Measurements from ENCODE around the gene GCAT.

GCAT gene

GRCh38 chr22:37804881-37805809, 2.6 kb upstream of the GCAT start:
- TF ChIP-seq HDGF (IDR thresholded peaks at IDR 0.05; ENCODE audit: borderline replicate concordance): no peak
- TF ChIP-seq SP1 (IDR thresholded peaks at IDR 0.05): no peak
- no peak for TF ChIP-seq NFRKB (IDR thresholded peaks at IDR 0.05)
- no peak for TF ChIP-seq FOXK2 (IDR thresholded peaks at IDR 0.05)
- TF ChIP-seq ARNT (IDR thresholded peaks at IDR 0.05): no peak
- TF ChIP-seq TARDBP (IDR thresholded peaks at IDR 0.05): no peak
- TF ChIP-seq FOXM1 (IDR thresholded peaks at IDR 0.05; ENCODE audit: borderline replicate concordance): 0 out of 2 replicates have a peak, but pooled peaks have one; percentile 2
- TF ChIP-seq CTBP1 (IDR thresholded peaks at IDR 0.05; ENCODE audit: borderline replicate concordance): no peak
- TF ChIP-seq L3MBTL2 (conservative IDR thresholded peaks at IDR 0.05): peak; percentile 39
- no peak for TF ChIP-seq LEF1 (IDR thresholded peaks at IDR 0.05; ENCODE audit: borderline replicate concordance)
- TF ChIP-seq SUZ12 (IDR thresholded peaks at IDR 0.05): no peak
- no peak; the same call in 1 of the 2 replicates for TF ChIP-seq ELF4 (IDR thresholded peaks at IDR 0.05)
- DNase-seq (ENCODE audit: extremely low spot score): peak; percentile 91
- ChIA-PET CTCF (interaction anchor here (0.6 to 0.7 kb wide), 2 partner anchors 12 to 162 kb away, joined by 3 to 4 read pairs; no protein-coding TSS in a partner anchor), POLR2A (interaction anchor here (0.7 to 6.9 kb wide), 29 partner anchors 9 to 243 kb away, joined by 3 to 78 read pairs (median 4); partner anchors contain the start of genes ANKRD54, C22orf23, GGA1 and NOL12)

- CTCF ChIA-PET: no interaction called here
Observed at GRCh38 chr22:37805810-37806277, 1.9 kb upstream of the GCAT start.

GRCh38 chr22:37806409-37807333, 1.1 kb upstream of the GCAT start:
- no peak for TF ChIP-seq SUZ12 (IDR thresholded peaks at IDR 0.05)
- no peak for TF ChIP-seq TARDBP (IDR thresholded peaks at IDR 0.05)
- TF ChIP-seq ZNF384 (IDR thresholded peaks at IDR 0.05): no peak
- TF ChIP-seq FOXM1 (IDR thresholded peaks at IDR 0.05; ENCODE audit: borderline replicate concordance): no peak
- TF ChIP-seq CTBP1 (IDR thresholded peaks at IDR 0.05; ENCODE audit: borderline replicate concordance): no peak
- no peak for TF ChIP-seq FOXA1 (IDR thresholded peaks at IDR 0.05)
- no peak for TF ChIP-seq ARNT (IDR thresholded peaks at IDR 0.05)
- TF ChIP-seq ELF4 (IDR thresholded peaks at IDR 0.05): no peak
- TF ChIP-seq BHLHE40 (IDR thresholded peaks at IDR 0.05; ENCODE audit: borderline replicate concordance): no peak
- no peak for TF ChIP-seq NFRKB (IDR thresholded peaks at IDR 0.05)
- no peak for TF ChIP-seq HDGF (IDR thresholded peaks at IDR 0.05; ENCODE audit: borderline replicate concordance)
- TF ChIP-seq SP1 (IDR thresholded peaks at IDR 0.05): no peak
- TF ChIP-seq LEF1 (IDR thresholded peaks at IDR 0.05; ENCODE audit: borderline replicate concordance): no peak
- TF ChIP-seq L3MBTL2 (conservative IDR thresholded peaks at IDR 0.05): no peak
- TF ChIP-seq PKNOX1 (IDR thresholded peaks at IDR 0.05): no peak
- TF ChIP-seq FOXK2 (IDR thresholded peaks at IDR 0.05): no peak
- no peak for DNase-seq (ENCODE audit: extremely low spot score)
- ChIA-PET CTCF (interaction anchor here (0.6 to 4.4 kb wide), 3 partner anchors 11 to 179 kb away, joined by 3 to 23 read pairs (median 5); no protein-coding TSS in a partner anchor), POLR2A (interaction anchor here (0.9 to 6.9 kb wide), 18 partner anchors 11 to 198 kb away, joined by 3 to 78 read pairs (median 6); partner anchors contain the start of genes ANKRD54, GALR3, GGA1 and MICALL1)

More at GRCh38 chr22:37805810-37806277, 1.9 kb upstream of the GCAT start:
- POLR2A ChIA-PET: interaction anchor here (0.8 to 6.9 kb wide), 14 partner anchors 10 to 227 kb away, joined by 3 to 78 read pairs (median 6); partner anchors contain the start of genes ANKRD54, GALR3 and GGA1
- DNase-seq (ENCODE audit: extremely low spot score): no peak
- TF ChIP-seq FOXM1 (IDR thresholded peaks at IDR 0.05; ENCODE audit: borderline replicate concordance) (no peak), TARDBP (IDR thresholded peaks at IDR 0.05) (no peak), L3MBTL2 (conservative IDR thresholded peaks at IDR 0.05) (no peak), PKNOX1 (IDR thresholded peaks at IDR 0.05) (no peak), FOXK2 (IDR thresholded peaks at IDR 0.05) (no peak), CTBP1 (IDR thresholded peaks at IDR 0.05; ENCODE audit: borderline replicate concordance) (no peak), FOXA1 (IDR thresholded peaks at IDR 0.05) (no peak), ARNT (IDR thresholded peaks at IDR 0.05) (no peak), LEF1 (IDR thresholded peaks at IDR 0.05; ENCODE audit: borderline replicate concordance) (no peak), ZNF384 (IDR thresholded peaks at IDR 0.05) (no peak), NFRKB (IDR thresholded peaks at IDR 0.05) (no peak), SUZ12 (IDR thresholded peaks at IDR 0.05) (no peak), BHLHE40 (IDR thresholded peaks at IDR 0.05; ENCODE audit: borderline replicate concordance) (no peak), HDGF (IDR thresholded peaks at IDR 0.05; ENCODE audit: borderline replicate concordance) (no peak), SP1 (IDR thresholded peaks at IDR 0.05) (no peak), ELF4 (IDR thresholded peaks at IDR 0.05) (no peak)

GRCh38 chr22:37808294-37808657, 542 bp downstream of the GCAT start:
- no peak for TF ChIP-seq L3MBTL2 (conservative IDR thresholded peaks at IDR 0.05)
- no peak for TF ChIP-seq FOXA1 (IDR thresholded peaks at IDR 0.05)
- no peak for TF ChIP-seq SP1 (IDR thresholded peaks at IDR 0.05)
- no peak for TF ChIP-seq SUZ12 (IDR thresholded peaks at IDR 0.05)
- TF ChIP-seq HDGF (IDR thresholded peaks at IDR 0.05; ENCODE audit: borderline replicate concordance): no peak
- no peak for TF ChIP-seq FOXM1 (IDR thresholded peaks at IDR 0.05; ENCODE audit: borderline replicate concordance)
- no peak for TF ChIP-seq FOXK2 (IDR thresholded peaks at IDR 0.05)
- TF ChIP-seq BHLHE40 (IDR thresholded peaks at IDR 0.05; ENCODE audit: borderline replicate concordance): no peak
- TF ChIP-seq TARDBP (IDR thresholded peaks at IDR 0.05): no peak
- TF ChIP-seq ZNF384 (IDR thresholded peaks at IDR 0.05): no peak
- no peak for TF ChIP-seq ELF4 (IDR thresholded peaks at IDR 0.05)
- TF ChIP-seq CTBP1 (IDR thresholded peaks at IDR 0.05; ENCODE audit: borderline replicate concordance): no peak
- no peak for TF ChIP-seq LEF1 (IDR thresholded peaks at IDR 0.05; ENCODE audit: borderline replicate concordance)
- TF ChIP-seq NFRKB (IDR thresholded peaks at IDR 0.05): no peak
- TF ChIP-seq ARNT (IDR thresholded peaks at IDR 0.05): no peak
- TF ChIP-seq PKNOX1 (IDR thresholded peaks at IDR 0.05): no peak
- DNase-seq (ENCODE audit: extremely low spot score): no peak
- ChIA-PET POLR2A (interaction anchor here (0.9 to 6.9 kb wide), 11 partner anchors 9 to 200 kb away, joined by 3 to 78 read pairs (median 5); partner anchors contain the start of genes ANKRD54, GALR3 and GGA1), CTCF (interaction anchor here (1.6 to 4.4 kb wide), 2 partner anchors 9 to 55 kb away, joined by 3 to 23 read pairs; no protein-coding TSS in a partner anchor)

All from HEK293T (cell line).